ENCODE results near the gene MTCL1.

DNA sequence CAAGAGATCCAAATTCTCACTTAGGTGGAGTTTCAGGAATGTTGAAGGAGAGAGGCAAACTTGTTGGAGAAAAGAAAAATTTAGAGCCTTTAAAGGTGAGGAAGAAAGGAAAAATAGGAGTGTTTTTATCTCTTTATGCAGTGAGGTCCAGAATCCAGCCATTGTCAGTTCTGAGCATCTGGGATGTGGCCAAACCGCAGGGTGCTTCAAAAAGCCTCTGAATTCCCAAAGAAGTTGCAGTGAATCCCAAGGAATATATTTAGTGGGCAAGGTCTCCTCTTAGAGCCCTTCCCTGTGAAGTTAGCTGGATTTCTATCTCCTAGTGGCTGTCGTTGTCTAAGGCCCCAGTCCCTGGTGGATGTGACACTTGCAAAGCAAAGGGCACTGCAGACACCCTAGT is 51.2 kb downstream of the MTCL1 start:
- no peak for TF ChIP-seq POLR2A (IDR thresholded peaks at IDR 0.05)
- TF ChIP-seq, protein P1, sequence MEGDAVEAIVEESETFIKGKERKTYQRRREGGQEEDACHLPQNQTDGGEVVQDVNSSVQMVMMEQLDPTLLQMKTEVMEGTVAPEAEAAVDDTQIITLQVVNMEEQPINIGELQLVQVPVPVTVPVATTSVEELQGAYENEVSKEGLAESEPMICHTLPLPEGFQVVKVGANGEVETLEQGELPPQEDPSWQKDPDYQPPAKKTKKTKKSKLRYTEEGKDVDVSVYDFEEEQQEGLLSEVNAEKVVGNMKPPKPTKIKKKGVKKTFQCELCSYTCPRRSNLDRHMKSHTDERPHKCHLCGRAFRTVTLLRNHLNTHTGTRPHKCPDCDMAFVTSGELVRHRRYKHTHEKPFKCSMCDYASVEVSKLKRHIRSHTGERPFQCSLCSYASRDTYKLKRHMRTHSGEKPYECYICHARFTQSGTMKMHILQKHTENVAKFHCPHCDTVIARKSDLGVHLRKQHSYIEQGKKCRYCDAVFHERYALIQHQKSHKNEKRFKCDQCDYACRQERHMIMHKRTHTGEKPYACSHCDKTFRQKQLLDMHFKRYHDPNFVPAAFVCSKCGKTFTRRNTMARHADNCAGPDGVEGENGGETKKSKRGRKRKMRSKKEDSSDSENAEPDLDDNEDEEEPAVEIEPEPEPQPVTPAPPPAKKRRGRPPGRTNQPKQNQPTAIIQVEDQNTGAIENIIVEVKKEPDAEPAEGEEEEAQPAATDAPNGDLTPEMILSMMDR (IDR thresholded peaks at IDR 0.05 in 8 of 11, conservative IDR thresholded peaks at IDR 0.05 in 3 of 11) = no peak
